K562 (cell line): ENCODE data around the gene GREB1. TPM values are rescaled to one million over a fixed set of nuclear protein-coding genes. Genes with fewer than 3 reads are reported as not detected.
A peak's percentile ranks its signal among the peaks of the same experiment; 100 is the strongest.

Experiments used
- ATAC-seq: fragments of 200-7000 bp; cut with Tn5 transposase; 3 replicates; pipeline ENCODE4 v1.9.1; 2020; ENCODE audit warnings: moderate library complexity
- BruUV-seq: library from RNA; stranded (reverse); fragments of 400-500 nt; replicated peaks from 2 replicates; lab custom pipeline; 2021; lab: Mats Ljungman, UMichigan
- CTCF ChIA-PET: fragments of 300-600 bp; formaldehyde crosslinking; extraction: SDS; loops from one replicate; lab custom pipeline; 2021; ENCODE audit warnings: low intra/inter-chr PET ratio; lab: Yijun Ruan, JAX
- POLR2A ChIA-PET: fragments of 300-600, 350-650 bp; sonication (Branson Sonifier 250); formaldehyde crosslinking; extraction: SDS; loops from one replicate; lab custom pipeline; 2021; ENCODE audit warnings: antibody characterized with exemption, inconsistent platforms; lab: Yijun Ruan, JAX
- DNase-seq, 4 experiments: peaks; one replicate each; pipeline versions ENCODE4 v3.0.0 to v3.0.0-alpha.2; 2011 to 2018; ENCODE audit warnings: low spot score in 3 of 4, mixed read lengths in 3 of 4; ENCODE audit errors: extremely low read depth in 1 of 4
- FAIRE-seq: peaks from 2 replicates; lab custom pipeline; 2011; peaks lifted over from hg19 to GRCh38; lab: Jason Lieb, UNC
- H2AFZ ChIP-seq: 2 replicates; pipeline ENCODE4 v1.6.0; 2011; ENCODE audit warnings: low read depth, low read length, control low read depth, inconsistent platforms
- H3K27ac ChIP-seq: fragments of 200-600 bp; 3 replicates; pipeline ENCODE4 v1.8.0; 2011; ENCODE audit warnings: low read depth, mild to moderate bottlenecking, control low read depth, inconsistent platforms, low read length, moderate library complexity, mixed read lengths; ENCODE audit errors: extremely low read depth
- H3K27me3 ChIP-seq, 2 experiments: fragments of 300-600 bp in 1 of 2; 2 replicates in 1 of 2; 3 replicates in 1 of 2; pipeline versions ENCODE4 v1.6.0 to v1.8.0; 2011; ENCODE audit warnings: inconsistent platforms in 2 of 2, low read length in 2 of 2, mild to moderate bottlenecking in 1 of 2, mixed read lengths in 1 of 2, moderate library complexity in 1 of 2; ENCODE audit not compliant: control insufficient read depth in 2 of 2, insufficient read depth in 2 of 2
- H3K36me3 ChIP-seq: fragments of 300-600 bp; 3 replicates; pipeline ENCODE4 v1.8.0; 2011; ENCODE audit warnings: mild to moderate bottlenecking, low read length, inconsistent platforms; ENCODE audit not compliant: control insufficient read depth, insufficient read depth
- H3K4me1 ChIP-seq, 2 experiments: fragments of 200-600 bp in 1 of 2; replicated peaks in 1 of 2; 2 replicates in 1 of 2; 3 replicates in 1 of 2; pipeline versions ENCODE4 v1.5.1 to v1.8.0; 2011; ENCODE audit warnings: inconsistent platforms in 2 of 2, low read length in 2 of 2, mild to moderate bottlenecking in 1 of 2, mixed read lengths in 1 of 2, moderate library complexity in 1 of 2; ENCODE audit not compliant: control insufficient read depth in 2 of 2, insufficient read depth in 2 of 2
- H3K4me2 ChIP-seq: 2 replicates; pipeline ENCODE4 v1.6.1; 2011; ENCODE audit warnings: low read length, control low read depth, inconsistent platforms, mixed read lengths; ENCODE audit not compliant: insufficient read depth
- H3K4me3 ChIP-seq: fragments of 200-600 bp; sonication (generic), shearing (Covaris generic); 2 replicates; pipeline ENCODE4 v1.5.1; 2016; ENCODE audit warnings: control low read depth, inconsistent platforms
- H3K79me2 ChIP-seq: fragments of 200-600 bp; 3 replicates; pipeline ENCODE4 v1.8.0; 2011; ENCODE audit warnings: low read length, inconsistent platforms; ENCODE audit not compliant: control insufficient read depth, insufficient read depth
- H3K9ac ChIP-seq, 2 experiments: 2 replicates each; pipeline versions ENCODE4 v1.6.0 to v1.6.1; 2011; ENCODE audit warnings: low read depth in 2 of 2, low read length in 2 of 2, control low read depth in 1 of 2, inconsistent platforms in 1 of 2, mild to moderate bottlenecking in 1 of 2, mixed read lengths in 1 of 2; ENCODE audit not compliant: insufficient read depth in 1 of 2
- H3K9me1 ChIP-seq: one replicate; pipeline ENCODE4 v1.6.0; 2011; ENCODE audit warnings: inconsistent platforms, mild to moderate bottlenecking, low read length, moderate library complexity; ENCODE audit not compliant: control insufficient read depth, insufficient read depth
- H3K9me3 ChIP-seq: replicated peaks from 2 replicates; pipeline ENCODE4 v1.5.1; 2011; ENCODE audit warnings: low read depth, low read length, inconsistent platforms; ENCODE audit not compliant: control insufficient read depth, insufficient read depth
- H4K20me1 ChIP-seq: replicated peaks from 2 replicates; pipeline ENCODE4 v1.6.1; 2011; ENCODE audit warnings: low read length, inconsistent platforms, mixed read lengths; ENCODE audit not compliant: control insufficient read depth, insufficient read depth
- NEUROD1 ChIP-seq: fragments of 150-350 bp; IDR thresholded peaks from 2 replicates; pipeline ENCODE4 v1.6.1; 2014; ENCODE audit warnings: borderline replicate concordance, low read length, low read depth; ENCODE audit not compliant: partially characterized antibody
- OTX1 ChIP-seq: fragments of 450-650 bp; formaldehyde crosslinking; IDR thresholded peaks from 2 replicates; pipeline ENCODE4 v1.4.0; 2022; ENCODE audit warnings: mild to moderate bottlenecking
- RAD21 ChIP-seq, 2 experiments: fragments of 250-450 bp in 1 of 2; fragments of 450-650 bp in 1 of 2; sonication (Bioruptor Pico) in 1 of 2; formaldehyde crosslinking in 1 of 2; IDR thresholded peaks in 1 of 2; conservative IDR thresholded peaks in 1 of 2; 2 replicates each; pipeline versions ENCODE4 v1.4.0 to v1.8.0; 2020 to 2022; ENCODE audit warnings: mild to moderate bottlenecking in 2 of 2, moderate library complexity in 1 of 2
- RBM14 ChIP-seq: fragments of 200-400 bp; formaldehyde crosslinking; IDR thresholded peaks from 2 replicates; pipeline ENCODE4 v1.6.1; 2018; ENCODE audit warnings: low read depth, mild to moderate bottlenecking, low read length, moderate library complexity, borderline replicate concordance; ENCODE audit not compliant: insufficient read depth
- SMAD3 ChIP-seq: fragments of 450-650 bp; formaldehyde crosslinking; conservative IDR thresholded peaks from 2 replicates; pipeline ENCODE4 v1.4.0; 2020; ENCODE audit warnings: mild to moderate bottlenecking
- ZNF12 ChIP-seq: sonication (generic); formaldehyde crosslinking; IDR thresholded peaks from 2 replicates; pipeline ENCODE4 v1.4.0; 2020; ENCODE audit warnings: mild to moderate bottlenecking, missing genetic modification reagents
- WGBS: fragments of 100-300 bp; shearing (Covaris generic); methylation state at CpG from one replicate; pipeline ENCODE4 v1.1.6; 2016; ENCODE audit warnings: low coverage, mixed read lengths; ENCODE audit not compliant: insufficient coverage; ENCODE audit errors: missing lambda C conversion rate; 5-methylcytosine and 5-hydroxymethylcytosine counted together
- in situ Hi-C: fragments of 300-500 bp; cut with MboI; formaldehyde crosslinking; loops from 4 replicates; pipeline ENCODE4 v1.15.0; 2018; ENCODE audit warnings: inconsistent platforms, mixed read lengths
- intact Hi-C: fragments of 100-400 bp; cut with micrococcal nuclease; formaldehyde crosslinking; loops from 2 replicates; pipeline ENCODE4 v1.14.2; 2022
- polyA plus RNA-seq, 8 experiments: library from polyadenylated mRNA; depleted of rRNA in 4 of 8; stranded (reverse) in 5 of 8; unstranded in 3 of 8; fragments of >200 nt; fragmentation: Nextera tagmentation in 2 of 8; fragmentation: Illumina TruSeq in 1 of 8; extraction: Ambion mirVana in 2 of 8; extraction: Trizol in 1 of 8; gene quantifications; 2 replicates each; pipeline versions ENCODE4 v1.2.1 to v1.2.3, GENCODE V29; 2011 to 2014; ENCODE audit warnings: inconsistent platforms in 1 of 8, missing spikeins in 1 of 8
- total RNA-seq, 7 experiments: library from RNA; depleted of rRNA in 6 of 7; stranded (reverse); fragments of >200 nt in 6 of 7; fragmentation: Illumina TruSeq in 2 of 7; extraction: Trizol in 2 of 7; gene quantifications; 2 replicates each; pipeline versions ENCODE4 v1.2.1 to v1.2.3, GENCODE V29; 2011 to 2021; ENCODE audit warnings: low replicate concordance in 1 of 7
- TF ChIP-seq, protein P1 (sequence below), 3 experiments: IDR thresholded peaks in 2 of 3; conservative IDR thresholded peaks in 1 of 3; 2 replicates each; pipeline ENCODE4 v1.5.1; 2011 to 2012; ENCODE audit warnings: low read length in 3 of 3, mild to moderate bottlenecking in 3 of 3, control low read depth in 2 of 3, improper control_type of control experiment in 1 of 3, inconsistent platforms in 1 of 3, low read depth in 1 of 3, mixed read lengths in 1 of 3, moderate library complexity in 1 of 3; ENCODE audit not compliant: insufficient read depth in 2 of 3

The GREB1 gene
- total and polyA plus RNA-seq, 9 of the 15 experiments (the other 6 are each of a cell fraction or from before 2014, with no cell fraction given), result 0.04 to 0.86 (median 0.10) TPM; not detected in 1

DNA sequence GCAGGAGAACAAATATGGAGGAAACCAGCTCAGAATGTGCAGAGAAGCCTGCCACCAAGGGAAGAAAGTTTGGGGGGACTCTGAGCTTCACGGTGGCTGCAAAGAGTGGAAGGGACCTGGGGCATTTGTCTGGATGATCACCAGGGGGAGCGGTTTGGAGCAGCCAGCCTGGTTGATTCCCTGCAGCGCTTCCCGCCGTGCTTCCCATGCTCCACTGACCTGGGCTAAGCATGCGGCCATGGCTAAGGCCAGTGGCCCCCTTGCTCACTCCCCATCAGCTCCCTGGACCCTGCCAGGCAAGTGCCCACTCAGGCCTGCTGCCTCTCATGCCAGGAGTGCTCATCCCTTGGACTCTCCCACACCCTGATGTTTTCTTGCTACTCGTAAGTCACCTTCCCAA, 109.1 kb downstream of the GREB1 start:
- DNase-seq (peak in 3 of 4 experiments; percentile 8 to 21 (median 21)), ATAC-seq (0 out of 3 replicates have a peak, but pooled peaks have one; percentile 47), FAIRE-seq (no peak)
- Histone ChIP-seq H3K9me3 (0 out of 2 replicates have a peak, but pooled peaks cover 2% of the 10 kb centered on the region), H3K36me3 (no peaks in the 10 kb centered on the region), H3K9ac (no peak overlapping the region), H3K27ac (no peak overlapping the region), H3K4me2 (no peak overlapping the region), H3K4me1 (0 out of 5 replicates have a peak, but pooled peaks cover 0 to 3% of the 10 kb centered on the region in 2 experiments), H3K9me1 (no peaks in the 10 kb centered on the region), H2AFZ (no peak overlapping the region), H3K79me2 (no peaks in the 10 kb centered on the region), H4K20me1 (0 out of 2 replicates have a peak, but pooled peaks cover 2% of the 10 kb centered on the region), H3K27me3 (peaks cover 30 to 53% of the 10 kb centered on the region in 2 experiments), H3K4me3 (no peak overlapping the region)
- ChIA-PET CTCF (no interaction called here), POLR2A (no interaction called here)
- no TSS peak for BruUV-seq
- 0% methylated on average over 7 of the region's 7 CpGs for WGBS
- TF ChIP-seq OTX1 (no peak), RAD21 (CRISPR knock-in tag; conservative IDR thresholded peaks at IDR 0.05 in 1 of 2, IDR thresholded peaks at IDR 0.05 in 1 of 2) (0 out of 4 replicates have a peak, but pooled peaks of 1 of the 2 experiments have one; percentile 19), RBM14 (no peak), ZNF12 (CRISPR knock-in tag) (no peak), SMAD3 (CRISPR knock-in tag) (no peak), NEUROD1 (no peak)
- TF ChIP-seq, protein P1, sequence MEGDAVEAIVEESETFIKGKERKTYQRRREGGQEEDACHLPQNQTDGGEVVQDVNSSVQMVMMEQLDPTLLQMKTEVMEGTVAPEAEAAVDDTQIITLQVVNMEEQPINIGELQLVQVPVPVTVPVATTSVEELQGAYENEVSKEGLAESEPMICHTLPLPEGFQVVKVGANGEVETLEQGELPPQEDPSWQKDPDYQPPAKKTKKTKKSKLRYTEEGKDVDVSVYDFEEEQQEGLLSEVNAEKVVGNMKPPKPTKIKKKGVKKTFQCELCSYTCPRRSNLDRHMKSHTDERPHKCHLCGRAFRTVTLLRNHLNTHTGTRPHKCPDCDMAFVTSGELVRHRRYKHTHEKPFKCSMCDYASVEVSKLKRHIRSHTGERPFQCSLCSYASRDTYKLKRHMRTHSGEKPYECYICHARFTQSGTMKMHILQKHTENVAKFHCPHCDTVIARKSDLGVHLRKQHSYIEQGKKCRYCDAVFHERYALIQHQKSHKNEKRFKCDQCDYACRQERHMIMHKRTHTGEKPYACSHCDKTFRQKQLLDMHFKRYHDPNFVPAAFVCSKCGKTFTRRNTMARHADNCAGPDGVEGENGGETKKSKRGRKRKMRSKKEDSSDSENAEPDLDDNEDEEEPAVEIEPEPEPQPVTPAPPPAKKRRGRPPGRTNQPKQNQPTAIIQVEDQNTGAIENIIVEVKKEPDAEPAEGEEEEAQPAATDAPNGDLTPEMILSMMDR (IDR thresholded peaks at IDR 0.05 in 2 of 3, conservative IDR thresholded peaks at IDR 0.05 in 1 of 3; ENCODE audit: insufficient read depth in 2 of 3, low read depth in 1 of 3, low read length in 3 of 3), result peak; percentile 28; a peak in 4 of 6 replicates
- in situ Hi-C loops, result no loop called here
- intact Hi-C loops, result no loop called here
